ENCODE measurements around the gene CFAP77.

The CFAP77 gene

DNA sequence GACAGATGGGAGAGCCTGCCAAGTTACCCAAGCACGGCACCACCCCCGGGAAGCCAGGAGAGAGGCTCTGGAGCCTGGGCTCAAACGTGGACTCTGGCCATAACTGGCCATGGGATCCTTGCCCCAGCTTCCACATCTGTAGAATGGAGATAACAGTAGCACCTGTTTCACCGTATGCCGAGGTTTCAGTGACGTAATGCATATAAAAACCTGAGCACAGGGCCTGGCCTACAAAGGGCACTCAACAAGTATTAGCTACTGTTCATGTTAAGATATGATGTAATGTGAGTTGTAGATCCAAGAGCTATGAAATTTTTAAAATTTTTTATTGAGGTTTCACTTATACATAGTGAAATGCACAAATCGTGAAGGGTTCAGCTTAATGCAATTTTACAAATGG lies 90.2 kb downstream of the CFAP77 start:
- H3K27ac ChIP-seq (ENCODE audit: extremely low read depth, low read depth, low read length) = no peak overlapping the region
- H3K9me3 ChIP-seq (ENCODE audit: control insufficient read depth, insufficient read depth, low read depth, low read length) = no peaks in the 10 kb centered on the region
- no peaks in the 10 kb centered on the region for H3K36me3 ChIP-seq (ENCODE audit: control insufficient read depth in 2 of 2, insufficient read depth in 1 of 2, low read length in 2 of 2)
- ChIA-PET CTCF (interaction anchor here (0.6 to 2.4 kb wide), 3 partner anchors 12 to 75 kb away, joined by 3 to 11 read pairs (median 5); no protein-coding TSS in a partner anchor), POLR2A (no interaction called here)
- H3K4me1 ChIP-seq (ENCODE audit: control insufficient read depth, insufficient read depth, low read length) = no peaks in the 10 kb centered on the region
- no peak for TF ChIP-seq ZNF768 (tag by site-specific recombination; IDR thresholded peaks at IDR 0.05)
- TF ChIP-seq EGR2 (tag by site-specific recombination; IDR thresholded peaks at IDR 0.05; ENCODE audit: low read depth) = no peak
- TF ChIP-seq SETDB1 (IDR thresholded peaks at IDR 0.05; ENCODE audit: insufficient read length, low read length) = no peak
- TF ChIP-seq ZNF658 (tag by site-specific recombination; IDR thresholded peaks at IDR 0.05) = no peak
- no peak for TF ChIP-seq SP2 (tag by site-specific recombination; IDR thresholded peaks at IDR 0.05)
- TF ChIP-seq SCRT2 (tag by site-specific recombination; IDR thresholded peaks at IDR 0.05) = peak; percentile 84
- H3K4me3 ChIP-seq (ENCODE audit: low read depth, low read length) = no peak overlapping the region

DNA sequence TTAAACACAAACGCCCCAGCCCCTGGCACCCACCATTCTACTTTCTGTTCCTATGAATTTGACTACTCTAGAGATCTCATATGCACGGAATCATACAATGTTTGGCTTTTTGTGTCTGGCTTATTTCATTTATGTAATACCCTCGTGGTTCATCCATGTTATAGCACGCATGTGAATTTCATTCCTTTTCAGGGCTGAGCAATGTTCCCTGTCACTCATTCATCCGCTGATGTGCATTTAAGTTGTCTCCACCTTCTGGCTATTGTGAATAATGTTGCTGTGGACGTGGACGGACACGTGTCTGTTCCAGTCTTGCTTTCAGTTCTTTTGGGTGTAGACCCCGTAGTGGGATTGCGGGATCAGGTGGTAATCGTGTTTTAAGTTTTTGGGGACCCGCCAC lies 92.5 kb downstream of the CFAP77 start:
- H3K27ac ChIP-seq (ENCODE audit: extremely low read depth, low read depth, low read length) = no peak overlapping the region
- no peak overlapping the region for H3K4me3 ChIP-seq (ENCODE audit: low read depth, low read length)
- no peaks in the 10 kb centered on the region for H3K4me1 ChIP-seq (ENCODE audit: control insufficient read depth, insufficient read depth, low read length)
- TF ChIP-seq ZNF777 (tag by site-specific recombination; IDR thresholded peaks at IDR 0.05; ENCODE audit: borderline replicate concordance) (no peak), ZNF146 (tag by site-specific recombination; IDR thresholded peaks at IDR 0.05) (peak; percentile 54; the same call in 1 of the 2 replicates)
- no peaks in the 10 kb centered on the region for H3K36me3 ChIP-seq (ENCODE audit: control insufficient read depth in 2 of 2, insufficient read depth in 1 of 2, low read length in 2 of 2)
- ChIA-PET CTCF (interaction anchor here (0.6 to 0.8 kb wide), 2 partner anchors 72 to 186 kb away, joined by 3 read pairs; no protein-coding TSS in a partner anchor), POLR2A (interaction anchor here (0.6 kb wide), 1 partner anchor 288 kb away, joined by 3 read pairs; no protein-coding TSS in a partner anchor)
- no peaks in the 10 kb centered on the region for H3K9me3 ChIP-seq (ENCODE audit: control insufficient read depth, insufficient read depth, low read depth, low read length)

DNA sequence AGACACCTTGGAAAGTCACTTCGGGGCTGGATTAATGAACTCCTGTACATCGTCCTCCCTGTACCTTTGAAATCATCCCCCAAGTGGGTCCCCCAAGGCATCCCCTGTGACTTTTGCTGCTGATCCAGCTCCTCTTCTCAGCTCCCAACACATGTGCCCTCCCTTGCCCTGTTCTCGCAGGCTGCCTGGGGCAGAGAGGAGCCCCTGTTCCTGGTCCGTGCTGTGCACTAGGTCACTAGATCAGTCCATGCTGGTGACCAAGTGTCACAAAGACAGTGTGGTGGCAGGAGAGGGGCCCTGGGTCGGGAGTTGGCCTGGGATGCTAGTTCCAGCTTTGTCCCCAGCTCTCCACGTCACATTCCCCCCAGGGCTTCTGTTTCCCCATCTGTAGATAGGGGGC lies 93.1 kb downstream of the CFAP77 start:
- H3K4me1 ChIP-seq (ENCODE audit: control insufficient read depth, insufficient read depth, low read length) = no peaks in the 10 kb centered on the region
- H3K27ac ChIP-seq (ENCODE audit: extremely low read depth, low read depth, low read length) = no peak overlapping the region
- H3K4me3 ChIP-seq (ENCODE audit: low read depth, low read length) = no peak overlapping the region
- ChIA-PET POLR2A (no interaction called here), CTCF (no interaction called here)
- H3K36me3 ChIP-seq (ENCODE audit: control insufficient read depth in 2 of 2, insufficient read depth in 1 of 2, low read length in 2 of 2) = no peaks in the 10 kb centered on the region
- TF ChIP-seq, protein P1, sequence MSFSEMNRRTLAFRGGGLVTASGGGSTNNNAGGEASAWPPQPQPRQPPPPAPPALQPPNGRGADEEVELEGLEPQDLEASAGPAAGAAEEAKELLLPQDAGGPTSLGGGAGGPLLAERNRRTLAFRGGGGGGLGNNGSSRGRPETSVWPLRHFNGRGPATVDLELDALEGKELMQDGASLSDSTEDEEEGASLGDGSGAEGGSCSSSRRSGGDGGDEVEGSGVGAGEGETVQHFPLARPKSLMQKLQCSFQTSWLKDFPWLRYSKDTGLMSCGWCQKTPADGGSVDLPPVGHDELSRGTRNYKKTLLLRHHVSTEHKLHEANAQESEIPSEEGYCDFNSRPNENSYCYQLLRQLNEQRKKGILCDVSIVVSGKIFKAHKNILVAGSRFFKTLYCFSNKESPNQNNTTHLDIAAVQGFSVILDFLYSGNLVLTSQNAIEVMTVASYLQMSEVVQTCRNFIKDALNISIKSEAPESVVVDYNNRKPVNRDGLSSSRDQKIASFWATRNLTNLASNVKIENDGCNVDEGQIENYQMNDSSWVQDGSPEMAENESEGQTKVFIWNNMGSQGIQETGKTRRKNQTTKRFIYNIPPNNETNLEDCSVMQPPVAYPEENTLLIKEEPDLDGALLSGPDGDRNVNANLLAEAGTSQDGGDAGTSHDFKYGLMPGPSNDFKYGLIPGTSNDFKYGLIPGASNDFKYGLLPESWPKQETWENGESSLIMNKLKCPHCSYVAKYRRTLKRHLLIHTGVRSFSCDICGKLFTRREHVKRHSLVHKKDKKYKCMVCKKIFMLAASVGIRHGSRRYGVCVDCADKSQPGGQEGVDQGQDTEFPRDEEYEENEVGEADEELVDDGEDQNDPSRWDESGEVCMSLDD (tag by site-specific recombination; IDR thresholded peaks at IDR 0.05) = no peak
- no peak for TF ChIP-seq ZXDB (tag by site-specific recombination; IDR thresholded peaks at IDR 0.05)
- TF ChIP-seq ZNF324 (tag by site-specific recombination; IDR thresholded peaks at IDR 0.05) = no peak
- no peak for TF ChIP-seq ZEB2 (tag by site-specific recombination; IDR thresholded peaks at IDR 0.05)
- TF ChIP-seq, protein P2, sequence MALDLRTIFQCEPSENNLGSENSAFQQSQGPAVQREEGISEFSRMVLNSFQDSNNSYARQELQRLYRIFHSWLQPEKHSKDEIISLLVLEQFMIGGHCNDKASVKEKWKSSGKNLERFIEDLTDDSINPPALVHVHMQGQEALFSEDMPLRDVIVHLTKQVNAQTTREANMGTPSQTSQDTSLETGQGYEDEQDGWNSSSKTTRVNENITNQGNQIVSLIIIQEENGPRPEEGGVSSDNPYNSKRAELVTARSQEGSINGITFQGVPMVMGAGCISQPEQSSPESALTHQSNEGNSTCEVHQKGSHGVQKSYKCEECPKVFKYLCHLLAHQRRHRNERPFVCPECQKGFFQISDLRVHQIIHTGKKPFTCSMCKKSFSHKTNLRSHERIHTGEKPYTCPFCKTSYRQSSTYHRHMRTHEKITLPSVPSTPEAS (tag by site-specific recombination; IDR thresholded peaks at IDR 0.05) = no peak
- TF ChIP-seq WT1 (tag by site-specific recombination; IDR thresholded peaks at IDR 0.05) = no peak
- TF ChIP-seq, protein P3, sequence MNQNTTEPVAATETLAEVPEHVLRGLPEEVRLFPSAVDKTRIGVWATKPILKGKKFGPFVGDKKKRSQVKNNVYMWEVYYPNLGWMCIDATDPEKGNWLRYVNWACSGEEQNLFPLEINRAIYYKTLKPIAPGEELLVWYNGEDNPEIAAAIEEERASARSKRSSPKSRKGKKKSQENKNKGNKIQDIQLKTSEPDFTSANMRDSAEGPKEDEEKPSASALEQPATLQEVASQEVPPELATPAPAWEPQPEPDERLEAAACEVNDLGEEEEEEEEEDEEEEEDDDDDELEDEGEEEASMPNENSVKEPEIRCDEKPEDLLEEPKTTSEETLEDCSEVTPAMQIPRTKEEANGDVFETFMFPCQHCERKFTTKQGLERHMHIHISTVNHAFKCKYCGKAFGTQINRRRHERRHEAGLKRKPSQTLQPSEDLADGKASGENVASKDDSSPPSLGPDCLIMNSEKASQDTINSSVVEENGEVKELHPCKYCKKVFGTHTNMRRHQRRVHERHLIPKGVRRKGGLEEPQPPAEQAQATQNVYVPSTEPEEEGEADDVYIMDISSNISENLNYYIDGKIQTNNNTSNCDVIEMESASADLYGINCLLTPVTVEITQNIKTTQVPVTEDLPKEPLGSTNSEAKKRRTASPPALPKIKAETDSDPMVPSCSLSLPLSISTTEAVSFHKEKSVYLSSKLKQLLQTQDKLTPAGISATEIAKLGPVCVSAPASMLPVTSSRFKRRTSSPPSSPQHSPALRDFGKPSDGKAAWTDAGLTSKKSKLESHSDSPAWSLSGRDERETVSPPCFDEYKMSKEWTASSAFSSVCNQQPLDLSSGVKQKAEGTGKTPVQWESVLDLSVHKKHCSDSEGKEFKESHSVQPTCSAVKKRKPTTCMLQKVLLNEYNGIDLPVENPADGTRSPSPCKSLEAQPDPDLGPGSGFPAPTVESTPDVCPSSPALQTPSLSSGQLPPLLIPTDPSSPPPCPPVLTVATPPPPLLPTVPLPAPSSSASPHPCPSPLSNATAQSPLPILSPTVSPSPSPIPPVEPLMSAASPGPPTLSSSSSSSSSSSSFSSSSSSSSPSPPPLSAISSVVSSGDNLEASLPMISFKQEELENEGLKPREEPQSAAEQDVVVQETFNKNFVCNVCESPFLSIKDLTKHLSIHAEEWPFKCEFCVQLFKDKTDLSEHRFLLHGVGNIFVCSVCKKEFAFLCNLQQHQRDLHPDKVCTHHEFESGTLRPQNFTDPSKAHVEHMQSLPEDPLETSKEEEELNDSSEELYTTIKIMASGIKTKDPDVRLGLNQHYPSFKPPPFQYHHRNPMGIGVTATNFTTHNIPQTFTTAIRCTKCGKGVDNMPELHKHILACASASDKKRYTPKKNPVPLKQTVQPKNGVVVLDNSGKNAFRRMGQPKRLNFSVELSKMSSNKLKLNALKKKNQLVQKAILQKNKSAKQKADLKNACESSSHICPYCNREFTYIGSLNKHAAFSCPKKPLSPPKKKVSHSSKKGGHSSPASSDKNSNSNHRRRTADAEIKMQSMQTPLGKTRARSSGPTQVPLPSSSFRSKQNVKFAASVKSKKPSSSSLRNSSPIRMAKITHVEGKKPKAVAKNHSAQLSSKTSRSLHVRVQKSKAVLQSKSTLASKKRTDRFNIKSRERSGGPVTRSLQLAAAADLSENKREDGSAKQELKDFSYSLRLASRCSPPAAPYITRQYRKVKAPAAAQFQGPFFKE (tag by site-specific recombination; IDR thresholded peaks at IDR 0.05; ENCODE audit: borderline replicate concordance) = no peak
- TF ChIP-seq ZNF174 (tag by site-specific recombination; IDR thresholded peaks at IDR 0.05) = no peak
- no peak for TF ChIP-seq ZNF600 (tag by site-specific recombination; IDR thresholded peaks at IDR 0.05)
- TF ChIP-seq, protein P4, sequence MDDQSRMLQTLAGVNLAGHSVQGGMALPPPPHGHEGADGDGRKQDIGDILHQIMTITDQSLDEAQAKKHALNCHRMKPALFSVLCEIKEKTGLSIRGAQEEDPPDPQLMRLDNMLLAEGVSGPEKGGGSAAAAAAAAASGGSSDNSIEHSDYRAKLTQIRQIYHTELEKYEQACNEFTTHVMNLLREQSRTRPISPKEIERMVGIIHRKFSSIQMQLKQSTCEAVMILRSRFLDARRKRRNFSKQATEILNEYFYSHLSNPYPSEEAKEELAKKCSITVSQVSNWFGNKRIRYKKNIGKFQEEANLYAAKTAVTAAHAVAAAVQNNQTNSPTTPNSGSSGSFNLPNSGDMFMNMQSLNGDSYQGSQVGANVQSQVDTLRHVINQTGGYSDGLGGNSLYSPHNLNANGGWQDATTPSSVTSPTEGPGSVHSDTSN (CRISPR knock-in tag; IDR thresholded peaks at IDR 0.05) = no peak
- no peak for TF ChIP-seq ZNF274 (IDR thresholded peaks at IDR 0.05; ENCODE audit: low read length)
- no peak for TF ChIP-seq ZNF274 (tag by site-specific recombination; IDR thresholded peaks at IDR 0.05; ENCODE audit: borderline replicate concordance)
- H3K9me3 ChIP-seq (ENCODE audit: control insufficient read depth, insufficient read depth, low read depth, low read length) = no peaks in the 10 kb centered on the region
